ENCODE results near the gene PLRG1. TPM values are rescaled to one million over a fixed set of nuclear protein-coding genes. Genes with fewer than 3 reads are reported as not detected.

PLRG1 gene
- polyA plus RNA-seq, 4 donors: 99.5 to 124 (median 113) TPM

DNA sequence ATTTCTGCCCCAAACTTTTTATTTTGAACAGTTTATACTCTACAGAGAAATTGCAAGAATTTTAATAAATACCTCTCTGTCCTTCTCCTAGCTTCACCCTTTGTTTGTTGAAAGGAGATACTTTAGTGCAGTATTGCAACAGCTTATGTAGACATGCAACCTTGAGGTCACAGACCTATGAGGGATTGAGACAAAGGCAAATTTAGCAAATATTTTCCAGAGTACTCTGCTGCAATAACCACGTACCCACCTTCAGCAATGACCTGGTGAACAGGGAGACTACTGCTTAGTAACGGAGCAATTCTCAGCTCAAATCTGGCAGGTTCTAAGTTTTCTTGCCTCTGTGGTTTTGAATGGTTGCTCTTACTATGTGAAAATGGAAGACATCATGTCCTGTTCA is 27.1 kb upstream of the PLRG1 start:
- DNase-seq (ENCODE audit: low read depth in 4 of 4, low spot score in 2 of 4): no peak

DNA sequence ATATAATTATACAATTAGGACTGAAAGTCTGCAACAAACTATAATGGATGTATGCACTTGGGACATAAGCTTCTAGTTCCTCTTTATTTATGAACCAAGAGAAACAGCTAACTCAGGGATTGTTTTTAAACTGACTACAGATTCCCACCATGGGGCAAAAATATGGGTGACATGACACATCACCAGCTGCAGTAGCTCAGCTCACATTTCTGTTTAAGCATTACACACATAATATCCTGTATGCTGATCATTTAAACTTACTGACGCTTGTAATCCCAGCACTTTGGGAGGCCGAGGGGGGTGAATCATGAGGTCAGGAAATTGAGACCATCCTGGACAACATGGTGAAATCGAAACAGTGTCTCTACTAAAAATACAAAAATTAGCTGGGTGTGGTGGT is 24.1 kb upstream of the PLRG1 start:
- no peak for DNase-seq (ENCODE audit: low read depth in 4 of 4, low spot score in 2 of 4)

DNA sequence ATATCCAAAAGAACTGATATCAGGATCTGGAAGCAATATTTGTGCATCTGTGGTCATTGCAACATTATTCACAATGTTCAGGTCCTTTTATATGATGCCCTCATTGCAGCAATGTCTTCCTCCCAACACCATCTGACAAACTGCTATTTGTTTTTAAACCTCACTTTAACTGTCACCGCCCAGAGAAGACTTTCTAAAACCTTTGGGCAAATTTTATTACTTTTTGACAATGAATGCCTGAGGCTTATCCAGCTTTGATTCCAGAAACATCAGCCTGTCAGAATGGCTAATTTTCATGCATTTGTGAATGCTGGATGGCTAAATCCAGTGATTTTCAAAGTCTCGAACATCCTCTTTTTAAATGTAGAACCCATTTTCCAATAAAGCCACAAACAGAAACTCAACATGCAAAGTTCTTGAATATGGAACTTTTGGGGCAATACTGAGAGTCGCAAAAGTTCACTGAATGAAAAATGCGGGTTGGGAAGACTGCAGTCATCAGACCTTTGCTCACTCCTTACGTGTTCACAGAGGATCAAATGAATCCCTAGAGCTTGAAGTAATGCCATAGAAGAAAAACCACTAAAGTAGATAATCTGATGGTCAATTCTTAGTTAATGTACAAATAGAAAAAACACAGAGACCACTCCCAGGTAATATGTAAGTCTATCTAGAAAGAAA is 23.1 kb upstream of the PLRG1 start:
- no peak for DNase-seq (ENCODE audit: low read depth in 4 of 4, low spot score in 2 of 4)

DNA sequence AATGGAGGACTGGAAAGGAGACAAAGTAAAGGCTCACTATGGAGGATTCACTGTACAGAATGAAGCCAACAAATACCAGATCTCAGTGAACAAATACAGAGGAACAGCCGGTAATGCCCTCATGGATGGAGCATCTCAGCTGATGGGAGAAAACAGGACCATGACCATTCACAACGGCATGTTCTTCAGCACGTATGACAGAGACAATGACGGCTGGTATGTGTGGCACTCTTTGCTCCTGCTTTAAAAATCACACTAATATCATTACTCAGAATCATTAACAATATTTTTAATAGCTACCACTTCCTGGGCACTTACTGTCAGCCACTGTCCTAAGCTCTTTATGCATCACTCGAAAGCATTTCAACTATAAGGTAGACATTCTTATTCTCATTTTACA is 19.4 kb upstream of the PLRG1 start:
- no peak for DNase-seq (ENCODE audit: low read depth in 4 of 4, low spot score in 2 of 4)

DNA sequence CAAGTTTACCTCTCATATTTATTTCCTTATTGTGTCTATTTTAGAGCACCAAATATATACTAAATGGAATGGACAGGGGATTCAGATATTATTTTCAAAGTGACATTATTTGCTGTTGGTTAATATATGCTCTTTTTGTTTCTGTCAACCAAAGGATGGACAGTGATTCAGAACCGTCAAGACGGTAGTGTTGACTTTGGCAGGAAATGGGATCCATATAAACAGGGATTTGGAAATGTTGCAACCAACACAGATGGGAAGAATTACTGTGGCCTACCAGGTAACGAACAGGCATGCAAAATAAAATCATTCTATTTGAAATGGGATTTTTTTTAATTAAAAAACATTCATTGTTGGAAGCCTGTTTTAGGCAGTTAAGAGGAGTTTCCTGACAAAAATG is 18.8 kb upstream of the PLRG1 start:
- no peak for DNase-seq (ENCODE audit: low read depth in 4 of 4, low spot score in 2 of 4)

DNA sequence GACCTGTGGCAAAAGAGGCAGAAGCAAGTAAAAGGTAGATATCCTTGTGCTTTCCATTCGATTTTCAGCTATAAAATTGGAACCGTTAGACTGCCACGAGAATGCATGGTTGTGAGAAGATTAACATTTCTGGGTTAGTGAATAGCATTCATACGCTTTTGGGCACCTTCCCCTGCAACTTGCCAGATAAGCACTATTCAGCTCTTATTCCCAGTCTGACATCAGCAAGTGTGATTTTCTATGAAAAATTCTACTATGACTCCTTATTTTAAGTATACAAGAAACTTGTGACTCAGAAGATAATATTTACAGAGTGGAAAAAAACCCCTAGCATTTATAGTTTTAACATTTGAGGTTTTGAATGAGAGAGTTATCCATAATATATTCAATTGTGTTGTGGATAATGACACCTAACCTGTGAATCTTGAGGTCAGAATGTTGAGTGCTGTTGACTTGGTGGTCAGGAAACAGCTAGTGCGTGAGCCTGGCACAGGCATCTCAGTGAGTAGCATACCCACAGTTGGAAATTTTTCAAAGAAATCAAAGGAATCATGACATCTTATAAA is 16.5 kb upstream of the PLRG1 start:
- DNase-seq (ENCODE audit: low read depth in 4 of 4, low spot score in 2 of 4): no peak

DNA sequence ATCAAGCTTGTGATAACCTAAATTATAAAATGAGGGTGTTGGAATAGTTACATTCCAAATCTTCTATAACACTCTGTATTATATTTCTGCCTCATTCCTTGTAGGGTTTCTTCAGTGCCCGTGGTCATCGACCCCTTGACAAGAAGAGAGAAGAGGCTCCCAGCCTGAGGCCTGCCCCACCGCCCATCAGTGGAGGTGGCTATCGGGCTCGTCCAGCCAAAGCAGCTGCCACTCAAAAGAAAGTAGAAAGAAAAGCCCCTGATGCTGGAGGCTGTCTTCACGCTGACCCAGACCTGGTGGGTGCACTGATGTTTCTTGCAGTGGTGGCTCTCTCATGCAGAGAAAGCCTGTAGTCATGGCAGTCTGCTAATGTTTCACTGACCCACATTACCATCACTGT is 15.5 kb upstream of the PLRG1 start:
- no peak for DNase-seq (ENCODE audit: low read depth in 4 of 4, low spot score in 2 of 4)

DNA sequence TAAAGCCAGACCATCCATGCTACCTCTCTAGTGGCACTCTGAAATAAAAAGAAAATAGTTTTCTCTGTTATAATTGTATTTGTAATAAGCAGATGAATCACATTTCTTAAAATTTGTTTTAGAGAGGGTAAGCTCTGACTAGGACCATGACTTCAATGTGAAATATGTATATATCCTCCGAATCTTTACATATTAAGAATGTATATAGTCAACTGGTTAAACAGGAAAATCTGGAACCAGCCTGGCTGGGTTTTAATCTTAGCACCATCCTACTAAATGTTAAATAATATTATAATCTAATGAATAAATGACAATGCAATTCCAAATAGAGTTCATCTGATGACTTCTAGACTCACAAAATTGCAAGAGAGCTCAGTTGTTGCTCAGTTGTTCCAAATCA is 14.1 kb upstream of the PLRG1 start:
- no peak for DNase-seq (ENCODE audit: low read depth in 4 of 4, low spot score in 2 of 4)

DNA sequence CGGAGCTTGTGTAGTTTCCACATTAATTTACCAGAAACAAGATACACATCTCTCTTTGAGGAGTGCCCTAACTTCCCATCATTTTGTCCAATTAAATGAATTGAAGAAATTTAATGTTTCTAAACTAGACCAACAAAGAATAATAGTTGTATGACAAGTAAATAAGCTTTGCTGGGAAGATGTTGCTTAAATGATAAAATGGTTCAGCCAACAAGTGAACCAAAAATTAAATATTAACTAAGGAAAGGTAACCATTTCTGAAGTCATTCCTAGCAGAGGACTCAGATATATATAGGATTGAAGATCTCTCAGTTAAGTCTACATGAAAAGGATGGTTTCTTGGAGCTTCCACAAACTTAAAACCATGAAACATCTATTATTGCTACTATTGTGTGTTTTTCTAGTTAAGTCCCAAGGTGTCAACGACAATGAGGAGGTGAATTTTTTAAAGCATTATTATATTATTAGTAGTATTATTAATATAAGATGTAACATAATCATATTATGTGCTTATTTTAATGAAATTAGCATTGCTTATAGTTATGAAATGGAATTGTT is 12.6 kb upstream of the PLRG1 start, which contains the start of gene FGB:
Gene FGB (plus strand): TSS at position 315 of the 558 bp plus-strand sequence. CDS start 8 bp downstream, at position 323.
- no peak for DNase-seq (ENCODE audit: low read depth in 4 of 4, low spot score in 2 of 4)

DNA sequence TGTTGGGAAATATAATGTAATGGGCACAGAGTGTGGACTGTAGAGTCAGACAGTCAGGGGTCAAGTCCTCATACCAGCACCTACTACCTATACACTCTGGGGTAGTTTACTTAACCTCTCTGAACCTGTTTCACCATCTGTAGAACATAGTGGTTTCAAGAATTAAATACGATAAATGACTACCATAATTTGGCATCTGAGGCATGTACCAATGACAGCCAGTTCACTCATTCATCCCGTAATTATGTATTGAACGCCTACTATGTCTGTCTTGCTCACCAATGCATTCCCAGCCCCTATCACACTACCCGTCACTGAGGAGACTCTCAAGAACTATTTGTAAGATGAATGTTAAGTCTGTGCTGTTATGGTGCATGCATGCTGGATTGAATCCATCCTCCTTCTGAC is 10.6 kb upstream of the PLRG1 start:
- no peak for DNase-seq (ENCODE audit: low read depth in 4 of 4, low spot score in 2 of 4)

DNA sequence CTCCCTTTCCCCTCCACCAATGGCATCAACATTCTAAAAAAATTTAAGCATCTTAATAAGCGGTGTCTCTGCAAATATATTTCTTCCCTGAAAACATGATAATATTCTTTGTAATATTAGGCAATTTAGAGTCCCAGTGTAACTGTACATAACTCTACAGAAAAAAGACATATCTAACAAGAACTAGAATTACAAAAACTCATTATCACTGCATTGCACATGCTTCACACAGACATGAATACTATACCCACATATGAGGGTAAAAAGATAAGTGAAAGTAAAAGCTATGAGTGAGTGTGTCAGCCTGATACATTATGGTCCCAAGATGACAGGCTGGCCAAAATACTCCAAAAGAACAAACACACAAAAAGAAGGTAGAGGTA is 10.2 kb upstream of the PLRG1 start:
- no peak for DNase-seq (ENCODE audit: low read depth in 4 of 4, low spot score in 2 of 4)

DNA sequence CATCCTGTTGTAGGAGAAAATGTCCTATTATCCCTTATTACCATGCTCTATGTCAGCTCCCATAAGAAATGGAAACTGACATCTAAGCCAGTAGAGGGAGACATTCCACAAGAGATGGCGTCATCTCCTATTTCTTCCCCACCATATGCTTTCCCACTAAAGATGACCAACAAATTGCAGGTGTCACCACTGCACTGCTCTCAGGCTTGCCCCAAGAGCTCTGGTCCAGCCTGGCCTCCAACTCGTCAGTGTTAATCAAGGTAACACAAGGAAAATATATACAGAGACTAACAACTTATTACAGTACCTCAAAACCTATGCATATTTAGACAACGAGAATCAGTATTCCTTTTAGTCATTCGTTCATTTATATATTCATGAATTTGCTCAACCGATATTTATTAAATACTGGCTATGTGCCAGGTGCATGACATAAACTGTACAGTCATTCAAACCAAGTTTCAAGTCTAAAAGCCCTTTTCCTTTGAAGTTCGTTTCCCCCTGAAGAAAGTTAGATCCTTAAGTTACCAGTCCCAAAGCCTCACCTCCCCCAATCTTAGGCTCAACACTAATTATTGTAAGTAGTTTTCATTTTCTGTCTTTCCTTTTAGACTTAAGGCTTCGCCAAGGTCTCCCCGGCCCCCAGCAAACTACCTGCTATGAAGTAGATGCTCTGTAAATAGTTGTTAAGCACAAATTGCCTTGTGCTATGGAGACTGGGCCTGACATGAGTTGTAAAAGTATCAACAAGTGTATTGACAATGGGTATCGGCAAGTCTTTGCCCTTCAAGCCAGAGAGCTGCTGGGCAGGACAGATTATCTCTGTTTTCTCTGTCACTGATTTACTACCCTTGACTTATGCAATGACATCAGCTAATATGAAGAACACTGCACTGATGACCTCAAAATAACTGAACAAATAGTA is 9.6 kb upstream of the PLRG1 start:
- peak in 1 of 4 donors; percentile 24 for DNase-seq (ENCODE audit: low read depth in 4 of 4, low spot score in 2 of 4)

DNA sequence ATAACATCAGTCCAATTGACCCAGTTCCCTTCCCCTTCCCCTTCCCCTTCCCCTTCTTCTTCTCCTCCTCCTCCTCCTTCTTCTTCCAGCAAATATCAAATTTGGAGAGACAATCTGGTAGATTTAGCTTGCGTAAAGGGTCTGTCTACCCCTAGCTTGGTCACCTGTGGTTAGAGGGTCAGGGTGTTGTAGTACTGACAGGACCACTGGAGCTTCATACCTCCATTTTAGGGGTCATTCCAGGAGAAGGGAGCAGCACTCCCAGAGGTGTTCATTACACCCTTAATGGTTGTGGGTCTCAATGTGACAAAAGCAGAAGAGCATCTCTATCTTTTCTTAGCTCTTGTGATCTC is 8.9 kb upstream of the PLRG1 start:
- DNase-seq (ENCODE audit: low read depth in 4 of 4, low spot score in 2 of 4): no peak

DNA sequence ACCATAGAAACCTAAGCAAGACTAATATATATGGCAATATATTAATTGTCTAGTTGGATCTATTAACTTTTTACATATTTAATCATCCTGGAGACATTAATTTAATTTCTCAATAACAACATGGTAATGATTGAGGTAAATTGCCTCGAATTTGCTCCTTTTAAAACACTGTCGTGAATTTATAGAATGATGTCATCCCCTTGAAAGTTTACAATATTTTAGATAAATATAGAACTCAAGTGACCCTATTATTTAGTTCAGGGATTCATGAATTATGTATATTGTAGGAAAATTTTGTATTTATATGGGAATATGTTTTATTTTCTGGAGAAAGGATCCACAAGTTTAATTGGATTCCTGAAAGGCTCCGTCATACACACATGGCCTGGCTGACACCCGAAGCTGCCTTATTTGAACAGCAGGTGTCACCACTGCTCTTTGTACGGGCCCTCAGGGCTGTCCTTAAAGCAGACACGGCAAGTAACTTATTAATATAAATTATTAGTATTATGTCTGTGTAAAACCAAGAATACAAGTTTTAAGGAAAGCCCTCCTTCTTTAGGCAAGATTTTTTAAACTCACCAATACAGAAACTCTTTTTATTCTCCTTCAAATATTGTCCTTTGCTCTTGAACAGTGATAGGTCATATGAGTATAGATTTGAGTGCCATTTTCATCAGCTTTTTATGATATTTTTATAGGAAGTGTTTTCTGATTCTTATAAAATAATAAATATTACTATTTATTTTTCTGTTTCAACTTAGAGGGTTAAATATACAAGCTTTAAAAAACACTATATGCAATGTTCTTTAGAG is 1.9 kb upstream of the PLRG1 start:
- peak; percentile 37 to 72 (median 52) for DNase-seq (ENCODE audit: low read depth in 4 of 4, low spot score in 2 of 4)

DNA sequence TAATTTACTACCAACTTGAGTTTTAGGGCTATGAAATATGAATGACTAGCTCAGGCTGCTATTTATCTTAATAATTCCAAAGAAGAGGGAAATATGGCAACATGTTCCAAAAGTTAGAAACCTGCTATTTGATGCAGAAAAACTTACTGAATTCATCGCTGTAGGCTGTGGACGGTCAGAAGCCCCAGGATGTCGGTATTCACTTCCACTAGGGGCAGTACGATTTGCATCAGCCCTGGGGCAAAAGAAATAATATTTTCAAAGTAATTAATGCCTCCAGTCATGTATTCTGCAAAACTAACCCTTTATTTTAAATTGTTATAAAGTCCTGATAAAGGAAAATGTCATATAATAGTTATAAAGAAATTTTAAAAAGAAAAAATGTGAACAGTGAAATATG is 4.5 kb downstream of the PLRG1 start:
- no peak for DNase-seq (ENCODE audit: low read depth in 4 of 4, low spot score in 2 of 4)

DNA sequence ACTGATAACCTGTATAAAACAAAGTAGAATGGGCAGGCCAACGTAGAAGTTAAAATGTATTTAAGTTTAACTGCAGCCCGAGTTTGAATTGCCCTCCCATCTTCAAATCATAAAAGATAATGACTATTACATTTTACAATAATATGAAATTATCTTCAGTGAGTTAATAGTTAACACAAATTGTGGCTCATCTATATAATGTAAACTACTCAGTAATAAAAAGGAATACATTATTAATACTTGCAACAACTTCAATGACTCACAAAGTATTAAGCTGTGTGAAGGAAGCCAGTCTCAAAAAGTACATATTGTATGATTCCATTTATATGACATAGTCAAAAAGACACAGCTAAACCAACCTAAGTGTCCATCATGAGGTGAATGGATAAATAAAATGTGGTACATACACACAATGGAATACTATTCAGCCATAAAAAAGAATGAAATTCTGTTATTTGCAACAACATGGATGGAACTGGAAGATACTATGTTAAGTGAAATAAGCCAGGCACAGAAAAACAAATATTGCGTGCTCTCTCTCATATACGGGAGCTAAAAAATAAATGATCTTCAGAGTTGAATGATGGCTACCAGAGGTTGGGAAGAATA is 7.8 kb downstream of the PLRG1 start:
- DNase-seq (ENCODE audit: low read depth in 4 of 4, low spot score in 2 of 4): no peak

DNA sequence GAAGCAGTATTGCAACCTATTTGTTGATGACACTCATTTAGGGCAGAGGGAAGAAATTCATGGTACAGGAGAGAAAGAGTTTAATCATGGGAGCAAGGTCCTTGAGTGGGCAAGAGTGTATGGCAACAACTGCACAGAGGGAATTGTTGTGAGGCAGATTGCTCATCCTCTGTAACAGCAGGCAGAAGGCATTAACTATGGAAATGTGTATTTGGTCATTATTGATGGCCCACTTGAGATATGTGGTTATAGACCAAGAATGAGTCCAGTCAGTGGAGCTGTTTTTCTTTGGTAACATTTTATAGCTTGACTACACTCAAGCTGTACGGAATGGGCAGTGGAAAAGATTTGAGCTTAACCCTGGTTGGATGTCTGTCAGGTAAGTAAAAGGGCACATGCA is 15.9 kb downstream of the PLRG1 start:
- DNase-seq (ENCODE audit: low read depth in 4 of 4, low spot score in 2 of 4): no peak

DNA sequence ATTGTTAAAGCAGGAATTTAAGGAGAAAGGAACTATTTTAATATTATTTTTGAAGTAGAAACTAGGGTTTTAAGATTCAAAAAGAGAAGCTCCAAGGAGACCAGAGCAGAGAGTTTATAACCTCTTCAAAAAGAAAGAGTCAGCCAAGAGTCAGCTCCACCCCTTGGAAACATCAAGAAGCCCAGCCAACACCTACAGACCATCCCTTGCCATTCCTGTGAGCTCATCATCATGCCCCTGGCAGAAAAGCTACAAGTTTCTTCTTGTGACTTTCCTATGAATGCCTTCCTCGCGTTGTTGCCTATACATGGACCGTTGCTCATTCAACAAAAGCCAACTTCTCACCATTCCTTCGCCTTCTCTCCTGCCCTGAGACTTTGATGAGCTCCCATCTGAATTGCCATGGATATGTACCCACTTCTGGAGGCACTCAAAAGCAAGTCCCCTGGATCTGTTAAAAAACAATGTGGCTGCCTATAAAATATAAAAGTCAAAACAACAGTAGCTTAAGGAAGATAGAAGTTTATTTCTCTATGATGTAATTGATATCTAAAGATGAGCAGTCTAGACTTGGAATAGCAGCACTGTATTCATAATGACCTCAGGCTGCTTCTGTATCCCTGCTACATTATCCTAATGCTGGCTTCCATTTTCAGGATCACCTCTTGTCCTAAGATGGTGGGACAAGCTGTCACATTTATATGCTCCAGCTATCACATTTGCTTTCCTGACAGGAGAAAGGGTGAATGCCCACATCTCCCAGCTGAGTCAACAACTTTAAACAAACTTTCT is 20.3 kb downstream of the PLRG1 start:
- DNase-seq (ENCODE audit: low read depth in 4 of 4, low spot score in 2 of 4): no peak

DNA sequence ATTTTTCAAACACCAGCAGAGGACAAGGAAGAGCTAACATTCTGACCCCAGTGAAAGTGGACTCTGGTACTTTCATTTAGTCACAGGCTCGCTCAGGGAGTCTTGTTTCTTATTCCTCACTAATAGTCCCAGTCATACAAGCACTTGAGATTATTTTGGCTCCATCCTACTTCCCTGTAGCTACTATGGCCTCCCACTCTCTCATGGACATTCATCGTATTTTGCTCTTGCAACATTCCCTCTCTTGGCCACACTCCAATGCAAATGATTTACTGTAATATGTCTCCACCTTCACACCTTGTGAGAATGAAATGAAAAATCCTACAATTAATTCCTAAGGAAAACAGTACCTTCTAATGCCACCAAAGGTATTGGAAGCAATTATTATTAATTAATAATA is 21.3 kb downstream of the PLRG1 start:
- DNase-seq (ENCODE audit: low read depth in 4 of 4, low spot score in 2 of 4): no peak
